Stomach smooth muscle (tissue), 2 donors: ENCODE data around the gene ACP7.

Source experiments
- H3K27ac ChIP-seq: one replicate; pipeline ENCODE4 v1.7.0; 2013; ENCODE audit warnings: mild to moderate bottlenecking, low read length, inconsistent platforms
- H3K27me3 ChIP-seq, 2 donors: one replicate each; pipeline ENCODE4 v1.7.0; 2013; ENCODE audit warnings: low read length in 2 of 2; ENCODE audit not compliant: insufficient read depth in 2 of 2, control insufficient read depth in 1 of 2
- H3K36me3 ChIP-seq, 2 donors: one replicate each; pipeline ENCODE4 v1.7.0; 2013; ENCODE audit warnings: low read length in 2 of 2; ENCODE audit not compliant: control insufficient read depth in 2 of 2, insufficient read depth in 2 of 2
- H3K4me1 ChIP-seq: one replicate; pipeline ENCODE4 v1.7.0; 2013; ENCODE audit warnings: low read length; ENCODE audit not compliant: control insufficient read depth, insufficient read depth
- H3K4me3 ChIP-seq, 2 donors: one replicate each; pipeline ENCODE4 v1.7.0; 2013; ENCODE audit warnings: low read length in 2 of 2
- H3K9ac ChIP-seq, 2 donors: one replicate each; pipeline ENCODE4 v1.7.0; 2013; ENCODE audit warnings: low read length in 2 of 2, mild to moderate bottlenecking in 1 of 2
- H3K9me3 ChIP-seq, 2 donors: one replicate each; pipeline ENCODE4 v1.7.0; 2013; ENCODE audit warnings: low read length in 2 of 2; ENCODE audit not compliant: control insufficient read depth in 2 of 2
- donor health status: healthy.
- donor health status: Pancreatic carcinoma.

ACP7 gene

GRCh38 chr19:39124136-39124764 is 40.1 kb downstream of the ACP7 start:
- Histone ChIP-seq H3K4me1 (peaks cover 38% of the 10 kb centered on the region), H3K36me3 (no peaks in the 10 kb centered on the region)

GRCh38 chr19:39125199-39125553 is 41.0 kb downstream of the ACP7 start:
- Histone ChIP-seq H3K9ac (peak overlapping the region; percentile 67 to 77), H3K36me3 (no peaks in the 10 kb centered on the region), H3K27me3 (peaks cover 3% of the 10 kb centered on the region in 2 donors), H3K4me3 (peak overlapping the region; percentile 72 to 86), H3K4me1 (peaks cover 38% of the 10 kb centered on the region), H3K27ac (peak overlapping the region; percentile 37), H3K9me3 (no peaks in the 10 kb centered on the region)

More at GRCh38 chr19:39124136-39124764, 40.1 kb downstream of the ACP7 start:
- peaks cover 3% of the 10 kb centered on the region in 2 donors for H3K27me3 ChIP-seq
- no peak overlapping the region for H3K9ac ChIP-seq
- H3K4me3 ChIP-seq: no peak overlapping the region
- H3K27ac ChIP-seq: no peak overlapping the region
- no peaks in the 10 kb centered on the region for H3K9me3 ChIP-seq

GRCh38 chr19:39125554-39126311 is 41.6 kb downstream of the ACP7 start, which contains the start of gene PAK4:
Gene PAK4, plus strand, starts transcription at chr19:39125786. Its CDS starts 43,768 bp downstream, at chr19:39169554.
- Histone ChIP-seq H3K27ac (peak within 1 kb of the TSS; percentile 60), H3K27me3 (peaks cover 3% of the 10 kb centered on the region in 2 donors), H3K4me3 (peak within 1 kb of the TSS; percentile 72 to 86), H3K36me3 (no peaks in the 10 kb centered on the region), H3K9me3 (no peaks in the 10 kb centered on the region), H3K9ac (peak within 1 kb of the TSS; percentile 71 to 77), H3K4me1 (peaks cover 44% of the 10 kb centered on the region)

- H3K27me3 ChIP-seq: no peaks in the 10 kb centered on the region
- no peaks in the 10 kb centered on the region for H3K36me3 ChIP-seq
- peaks cover 52% of the 10 kb centered on the region for H3K4me1 ChIP-seq
- H3K4me3 ChIP-seq: peak overlapping the region; percentile 72 to 86
- H3K9me3 ChIP-seq: no peaks in the 10 kb centered on the region
- H3K27ac ChIP-seq: peak overlapping the region; percentile 60
- peak overlapping the region; percentile 60 to 71 for H3K9ac ChIP-seq
Measured at GRCh38 chr19:39126312-39127187, 42.4 kb downstream of the ACP7 start.

- H3K9ac ChIP-seq: no peak overlapping the region
- no peaks in the 10 kb centered on the region for H3K9me3 ChIP-seq
- H3K27me3 ChIP-seq: no peaks in the 10 kb centered on the region
- no peak overlapping the region for H3K27ac ChIP-seq
- no peaks in the 10 kb centered on the region for H3K36me3 ChIP-seq
- H3K4me3 ChIP-seq: peak overlapping the region in 1 of 2 donors; percentile 86
- H3K4me1 ChIP-seq: peaks cover 66% of the 10 kb centered on the region
Measured at GRCh38 chr19:39127812-39128515, 43.8 kb downstream of the ACP7 start.

GRCh38 chr19:39128516-39129079 is 44.4 kb downstream of the ACP7 start:
- H3K9me3 ChIP-seq: no peaks in the 10 kb centered on the region
- H3K4me1 ChIP-seq: peaks cover 72% of the 10 kb centered on the region
- H3K27ac ChIP-seq: no peak overlapping the region
- no peaks in the 10 kb centered on the region for H3K27me3 ChIP-seq
- no peaks in the 10 kb centered on the region for H3K36me3 ChIP-seq
- no peak overlapping the region for H3K9ac ChIP-seq
- no peak overlapping the region for H3K4me3 ChIP-seq

GRCh38 chr19:39129116-39129515 is 44.9 kb downstream of the ACP7 start:
- peaks cover 75% of the 10 kb centered on the region for H3K4me1 ChIP-seq
- no peaks in the 10 kb centered on the region for H3K36me3 ChIP-seq
- H3K4me3 ChIP-seq: no peak overlapping the region
- H3K27me3 ChIP-seq: no peaks in the 10 kb centered on the region
- H3K9me3 ChIP-seq: no peaks in the 10 kb centered on the region
- no peak overlapping the region for H3K9ac ChIP-seq
- no peak overlapping the region for H3K27ac ChIP-seq

GRCh38 chr19:39130337-39131254 is 46.4 kb downstream of the ACP7 start:
- H3K9ac ChIP-seq: peak overlapping the region; percentile 6 to 29
- H3K27ac ChIP-seq: peak overlapping the region; percentile 6
- H3K4me1 ChIP-seq: peaks cover 71% of the 10 kb centered on the region
- H3K36me3 ChIP-seq: no peaks in the 10 kb centered on the region
- H3K27me3 ChIP-seq: no peaks in the 10 kb centered on the region
- peak overlapping the region in 1 of 2 donors; percentile 29 for H3K4me3 ChIP-seq
- no peaks in the 10 kb centered on the region for H3K9me3 ChIP-seq

- no peaks in the 10 kb centered on the region for H3K27me3 ChIP-seq
- H3K9ac ChIP-seq: peak overlapping the region; percentile 31 to 42
- peaks cover 69% of the 10 kb centered on the region for H3K4me1 ChIP-seq
- H3K4me3 ChIP-seq: peak overlapping the region in 1 of 2 donors; percentile 29
- H3K36me3 ChIP-seq: no peaks in the 10 kb centered on the region
- H3K9me3 ChIP-seq: no peaks in the 10 kb centered on the region
- H3K27ac ChIP-seq: peak overlapping the region; percentile 6
Measured at GRCh38 chr19:39131255-39131755, 47.1 kb downstream of the ACP7 start.
